ENCODE data around the gene TM7SF3.

The TM7SF3 gene

GRCh38 chr12:27015730-27016076 lies 1.5 kb upstream of the TM7SF3 start:
- H3K4me3 ChIP-seq (ENCODE audit: control insufficient read depth, low read depth, low read length): no peak overlapping the region
- no peak for DNase-seq (ENCODE audit: low read depth)
- TF ChIP-seq CTCF (IDR thresholded peaks at IDR 0.05; ENCODE audit: control insufficient read depth, insufficient read depth, low read depth, low read length, missing control alignments): peak; percentile 33

GRCh38 chr12:27014859-27015729 lies 910 bp upstream of the TM7SF3 start:
- no peak for TF ChIP-seq CTCF (IDR thresholded peaks at IDR 0.05; ENCODE audit: control insufficient read depth, insufficient read depth, low read depth, low read length, missing control alignments)
- H3K4me3 ChIP-seq (ENCODE audit: control insufficient read depth, low read depth, low read length): peak overlapping the region; percentile 84
- DNase-seq (ENCODE audit: low read depth): no peak

GRCh38 chr12:27013611-27014084 lies 536 bp downstream of the TM7SF3 start:
- H3K4me3 ChIP-seq (ENCODE audit: control insufficient read depth, low read depth, low read length): peak overlapping the region; percentile 84
- DNase-seq (ENCODE audit: low read depth): no peak
- no peak for TF ChIP-seq CTCF (IDR thresholded peaks at IDR 0.05; ENCODE audit: control insufficient read depth, insufficient read depth, low read depth, low read length, missing control alignments)

- H3K4me3 ChIP-seq (ENCODE audit: control insufficient read depth, low read depth, low read length): no peak overlapping the region
- no peak for DNase-seq (ENCODE audit: low read depth)
- TF ChIP-seq CTCF (IDR thresholded peaks at IDR 0.05; ENCODE audit: control insufficient read depth, insufficient read depth, low read depth, low read length, missing control alignments): no peak
Observed at GRCh38 chr12:27012982-27013255, 1.3 kb downstream of the TM7SF3 start.

- no peak overlapping the region for H3K4me3 ChIP-seq (ENCODE audit: control insufficient read depth, low read depth, low read length)
- DNase-seq (ENCODE audit: low read depth): no peak
- TF ChIP-seq CTCF (IDR thresholded peaks at IDR 0.05; ENCODE audit: control insufficient read depth, insufficient read depth, low read depth, low read length, missing control alignments): no peak
Observed at GRCh38 chr12:27012239-27012981, 1.8 kb downstream of the TM7SF3 start.

- no peak overlapping the region for H3K4me3 ChIP-seq (ENCODE audit: control insufficient read depth, low read depth, low read length)
- no peak for TF ChIP-seq CTCF (IDR thresholded peaks at IDR 0.05; ENCODE audit: control insufficient read depth, insufficient read depth, low read depth, low read length, missing control alignments)
- no peak for DNase-seq (ENCODE audit: low read depth)
Observed at GRCh38 chr12:27009881-27010301, 4.3 kb downstream of the TM7SF3 start.

All from AG09309 (cell line).